ENCODE data around the gene FGD6.
"Not testable (repeated sequence)": the region's sequence is repeated elsewhere in the genome, so short reads cannot be mapped to it uniquely, and the experiment has no call there.

The FGD6 gene

GRCh38 chr12:95234187-95234586 is 16.9 kb upstream of the FGD6 start:
- not testable (repeated sequence) for DNase-seq (ENCODE audit: low read depth in 3 of 3)

GRCh38 chr12:95231190-95231589 is 13.9 kb upstream of the FGD6 start:
- DNase-seq (ENCODE audit: low read depth in 3 of 3): no peak

- DNase-seq (ENCODE audit: low read depth in 3 of 3): no peak
Measured at GRCh38 chr12:95230313-95230712, 13.0 kb upstream of the FGD6 start.

GRCh38 chr12:95229636-95230035 is 12.4 kb upstream of the FGD6 start:
- DNase-seq (ENCODE audit: low read depth in 3 of 3): no peak

- DNase-seq (ENCODE audit: low read depth in 3 of 3): no peak
Measured at GRCh38 chr12:95228617-95229016, 11.3 kb upstream of the FGD6 start.

GRCh38 chr12:95227818-95228356 is 10.6 kb upstream of the FGD6 start:
- DNase-seq (ENCODE audit: low read depth in 3 of 3): no peak

- DNase-seq (ENCODE audit: low read depth in 3 of 3): no peak
Measured at GRCh38 chr12:95225645-95226212, 8.5 kb upstream of the FGD6 start.

GRCh38 chr12:95224202-95225170 is 7.2 kb upstream of the FGD6 start:
- no peak for DNase-seq (ENCODE audit: low read depth in 3 of 3)

- DNase-seq (ENCODE audit: low read depth in 3 of 3): no peak
Measured at GRCh38 chr12:95220726-95221125, 3.5 kb upstream of the FGD6 start.

GRCh38 chr12:95220190-95220589 is 2.9 kb upstream of the FGD6 start:
- DNase-seq (ENCODE audit: low read depth in 3 of 3): no peak

- DNase-seq (ENCODE audit: low read depth in 3 of 3): peak; percentile 19 to 52 (median 21)
Measured at GRCh38 chr12:95218150-95219133, 1.2 kb upstream of the FGD6 start.

GRCh38 chr12:95216711-95217376 is 423 bp downstream of the FGD6 start:
- no peak for DNase-seq (ENCODE audit: low read depth in 3 of 3)

GRCh38 chr12:95215949-95216348 is 1.3 kb downstream of the FGD6 start:
- no peak for DNase-seq (ENCODE audit: low read depth in 3 of 3)

GRCh38 chr12:95214466-95214865 is 2.8 kb downstream of the FGD6 start:
- DNase-seq (ENCODE audit: low read depth in 3 of 3): no peak

- no peak for DNase-seq (ENCODE audit: low read depth in 3 of 3)
Measured at GRCh38 chr12:95213928-95214327, 3.3 kb downstream of the FGD6 start.

GRCh38 chr12:95213119-95213518 is 4.1 kb downstream of the FGD6 start:
- DNase-seq (ENCODE audit: low read depth in 3 of 3): no peak

GRCh38 chr12:95212586-95212985 is 4.7 kb downstream of the FGD6 start:
- DNase-seq (ENCODE audit: low read depth in 3 of 3): no peak

- DNase-seq (ENCODE audit: low read depth in 3 of 3): no peak
Measured at GRCh38 chr12:95208678-95209077, 8.6 kb downstream of the FGD6 start.

- DNase-seq (ENCODE audit: low read depth in 3 of 3): no peak
Measured at GRCh38 chr12:95207407-95207806, 9.9 kb downstream of the FGD6 start.

- no peak for DNase-seq (ENCODE audit: low read depth in 3 of 3)
Measured at GRCh38 chr12:95206916-95207315, 10.4 kb downstream of the FGD6 start.

GRCh38 chr12:95205685-95206084 is 11.6 kb downstream of the FGD6 start:
- DNase-seq (ENCODE audit: low read depth in 3 of 3): no peak

All from stimulated activated CD4-positive, alpha-beta T cell treated with anti-CD3 and anti-CD28 coated beads, TNF-alpha, amount 100 ng/mL, for 24 hours (primary cell).